ENCODE measurements around the gene CAMTA1. TPM values are rescaled to one million over a fixed set of nuclear protein-coding genes. Genes with fewer than 3 reads are reported as not detected.

Gene CAMTA1
- total RNA-seq, 1 experiment from 2014 or later = 60.0 TPM

GRCh38 chr1:7628273-7628672 is 843.0 kb downstream of the CAMTA1 start:
- Mint-ChIP-seq H3K27ac (ENCODE audit: unreplicated experiment) (no peak overlapping the region), H3K36me3 (ENCODE audit: insufficient read depth, unreplicated experiment) (no peaks in the 10 kb centered on the region), H3K4me3 (ENCODE audit: unreplicated experiment) (no peak overlapping the region), H3K27me3 (ENCODE audit: insufficient read depth, unreplicated experiment) (peaks cover 37% of the 10 kb centered on the region), H3K4me1 (ENCODE audit: low read depth, unreplicated experiment) (no peaks in the 10 kb centered on the region), H3K9me3 (ENCODE audit: unreplicated experiment) (no peaks in the 10 kb centered on the region)
- intact Hi-C loops (cut with micrococcal nuclease; ENCODE audit: unreplicated experiment) = no loop called here
- Histone ChIP-seq H3K36me3 (ENCODE audit: control insufficient read depth, insufficient read depth, low read length) (no peaks in the 10 kb centered on the region), H3K27me3 (replicated peaks; ENCODE audit: control insufficient read depth, insufficient read depth, low read length) (peaks cover 1% of the 10 kb centered on the region), H3K4me3 (ENCODE audit: low read depth, low read length) (no peak overlapping the region), H3K9me3 (no peaks in the 10 kb centered on the region), H3K4me1 (no peaks in the 10 kb centered on the region)
- BruUV-seq (replicated peaks) = no TSS peak
- POLR2A ChIA-PET = no interaction called here
- DNase-seq = no peak
- TF ChIP-seq CTCF (IDR thresholded peaks at IDR 0.05; ENCODE audit: insufficient read depth in 1 of 2, low read depth in 1 of 2, low read length in 1 of 2, severe bottlenecking in 1 of 2, unreplicated experiment in 1 of 2) = no peak
- CTCF ChIA-PET = no interaction called here

GRCh38 chr1:7629011-7629410 is 843.8 kb downstream of the CAMTA1 start:
- intact Hi-C loops (cut with micrococcal nuclease; ENCODE audit: unreplicated experiment) = no loop called here
- H3K9me3 Mint-ChIP-seq (ENCODE audit: unreplicated experiment) = no peaks in the 10 kb centered on the region
- peaks cover 43% of the 10 kb centered on the region for H3K27me3 Mint-ChIP-seq (ENCODE audit: insufficient read depth, unreplicated experiment)
- ChIA-PET CTCF (no interaction called here), POLR2A (no interaction called here)
- no TSS peak for BruUV-seq (replicated peaks)
- Histone ChIP-seq H3K27me3 (replicated peaks; ENCODE audit: control insufficient read depth, insufficient read depth, low read length) (peaks cover 1% of the 10 kb centered on the region), H3K36me3 (ENCODE audit: control insufficient read depth, insufficient read depth, low read length) (no peaks in the 10 kb centered on the region), H3K4me3 (ENCODE audit: low read depth, low read length) (no peak overlapping the region), H3K9me3 (no peaks in the 10 kb centered on the region), H3K4me1 (no peaks in the 10 kb centered on the region)
- H3K36me3 Mint-ChIP-seq (ENCODE audit: insufficient read depth, unreplicated experiment) = no peaks in the 10 kb centered on the region
- no peaks in the 10 kb centered on the region for H3K4me1 Mint-ChIP-seq (ENCODE audit: low read depth, unreplicated experiment)
- DNase-seq = no peak
- H3K27ac Mint-ChIP-seq (ENCODE audit: unreplicated experiment) = no peak overlapping the region
- TF ChIP-seq CTCF (IDR thresholded peaks at IDR 0.05; ENCODE audit: insufficient read depth in 1 of 2, low read depth in 1 of 2, low read length in 1 of 2, severe bottlenecking in 1 of 2, unreplicated experiment in 1 of 2) = no peak
- H3K4me3 Mint-ChIP-seq (ENCODE audit: unreplicated experiment) = no peak overlapping the region

GRCh38 chr1:7629465-7630195 is 844.4 kb downstream of the CAMTA1 start:
- POLR2A ChIA-PET = no interaction called here
- CTCF ChIA-PET = no interaction called here

More at GRCh38 chr1:7629465-7630195, 844.4 kb downstream of the CAMTA1 start:
- TF ChIP-seq CTCF (IDR thresholded peaks at IDR 0.05; ENCODE audit: insufficient read depth in 1 of 2, low read depth in 1 of 2, low read length in 1 of 2, severe bottlenecking in 1 of 2, unreplicated experiment in 1 of 2) = no peak
- Mint-ChIP-seq H3K9me3 (ENCODE audit: unreplicated experiment) (no peaks in the 10 kb centered on the region), H3K4me1 (ENCODE audit: low read depth, unreplicated experiment) (no peaks in the 10 kb centered on the region), H3K36me3 (ENCODE audit: insufficient read depth, unreplicated experiment) (no peaks in the 10 kb centered on the region), H3K4me3 (ENCODE audit: unreplicated experiment) (no peak overlapping the region), H3K27me3 (ENCODE audit: insufficient read depth, unreplicated experiment) (peaks cover 48% of the 10 kb centered on the region), H3K27ac (ENCODE audit: unreplicated experiment) (no peak overlapping the region)
- no TSS peak for BruUV-seq (replicated peaks)
- no peak overlapping the region for H3K4me3 ChIP-seq (ENCODE audit: low read depth, low read length)
- H3K4me1 ChIP-seq = no peaks in the 10 kb centered on the region
- peaks cover 1% of the 10 kb centered on the region for H3K27me3 ChIP-seq (replicated peaks; ENCODE audit: control insufficient read depth, insufficient read depth, low read length)
- intact Hi-C loops (cut with micrococcal nuclease; ENCODE audit: unreplicated experiment) = no loop called here
- no peak for DNase-seq
- H3K9me3 ChIP-seq = no peaks in the 10 kb centered on the region
- no peaks in the 10 kb centered on the region for H3K36me3 ChIP-seq (ENCODE audit: control insufficient read depth, insufficient read depth, low read length)
